Lung (tissue), 12 donors: ENCODE data around the gene LEF1. TPM values are rescaled to one million over a fixed set of nuclear protein-coding genes. Genes with fewer than 3 reads are reported as not detected.

Source experiments
- ATAC-seq: fragments of 200-7000 bp; cut with Tn5 transposase; one replicate; pipeline ENCODE4 v1.9.1; 2020; ENCODE audit warnings: moderate number of reproducible peaks; ENCODE audit not compliant: insufficient read depth, low FRiP score
- DNase-seq, 3 donors: peaks; one replicate each; pipeline ENCODE4 v3.0.0-alpha.2; 2013 to 2017
- H3K27ac ChIP-seq, 2 donors: one replicate each; pipeline ENCODE4 v1.5.1; 2013; ENCODE audit warnings: mild to moderate bottlenecking in 2 of 2, moderate library complexity in 2 of 2, control low read depth in 1 of 2, inconsistent platforms in 1 of 2, low read depth in 1 of 2, low read length in 1 of 2
- H3K27me3 ChIP-seq, 3 donors: one replicate each; pipeline ENCODE4 v1.5.1; 2013; ENCODE audit warnings: low read length in 2 of 3; ENCODE audit not compliant: control insufficient read depth in 3 of 3, insufficient read depth in 3 of 3
- H3K36me3 ChIP-seq, 4 donors: one replicate each; pipeline ENCODE4 v1.5.1; 2013; ENCODE audit warnings: low read length in 4 of 4, mild to moderate bottlenecking in 1 of 4, moderate library complexity in 1 of 4; ENCODE audit not compliant: control insufficient read depth in 4 of 4, insufficient read depth in 4 of 4
- H3K4me1 ChIP-seq, 5 donors: one replicate each; pipeline ENCODE4 v1.5.1; 2013; ENCODE audit warnings: low read length in 5 of 5, mild to moderate bottlenecking in 2 of 5, moderate library complexity in 1 of 5; ENCODE audit not compliant: control insufficient read depth in 5 of 5, insufficient read depth in 5 of 5
- H3K4me3 ChIP-seq: one replicate; pipeline ENCODE4 v1.5.1; 2013; ENCODE audit warnings: mild to moderate bottlenecking, control low read depth, moderate library complexity
- H3K9ac ChIP-seq, 2 donors: one replicate each; pipeline ENCODE4 v1.5.1; 2013; ENCODE audit warnings: low read length in 2 of 2, control low read depth in 1 of 2; ENCODE audit not compliant: insufficient read depth in 1 of 2
- H3K9me3 ChIP-seq, 4 donors: one replicate each; pipeline ENCODE4 v1.5.1; 2013; ENCODE audit warnings: low read length in 3 of 4, mild to moderate bottlenecking in 1 of 4, moderate library complexity in 1 of 4; ENCODE audit not compliant: control insufficient read depth in 4 of 4, insufficient read depth in 3 of 4
- CTCF ChIP-seq: IDR thresholded peaks from 2 replicates; pipeline ENCODE4 v1.5.1; 2012; ENCODE audit warnings: mild to moderate bottlenecking; ENCODE audit errors: control extremely low read depth, extremely low read depth
- WGBS, 2 donors: extraction: QIAGEN DNeasy Blood & Tissue Kit; methylation state at CpG; one replicate each; pipeline ENCODE4 v1.1.7; 2013; 5-methylcytosine and 5-hydroxymethylcytosine counted together
- polyA plus RNA-seq, 2 donors: library from polyadenylated mRNA; stranded (reverse); fragments of 200-250 nt; gene quantifications; one replicate each; pipeline ENCODE4 v1.2.1, GENCODE V29; 2013
- total RNA-seq, 2 donors: library from RNA; depleted of rRNA in 1 of 2; stranded (reverse); fragments of >200 nt in 1 of 2; gene quantifications; one replicate each; pipeline ENCODE4 v1.2.1, GENCODE V29; 2014 to 2021
- donor health status: control.
- donor health status: control.
- donor health status: Bipolar disorder and iron deficiency.
- donor health status: healthy.
- donor health status: DM: yes; HTN: yes; CAD: no.

LEF1 gene
- total and polyA plus RNA-seq, 4 donors, result 2.7 to 25.4 (median 4.0) TPM

- Histone ChIP-seq H3K27me3 (no peaks in the 10 kb centered on the region), H3K4me3 (no peak overlapping the region), H3K9ac (no peak overlapping the region), H3K36me3 (no peaks in the 10 kb centered on the region), H3K9me3 (no peaks in the 10 kb centered on the region), H3K4me1 (peaks cover 0 to 13% (median 2%) of the 10 kb centered on the region in 5 donors), H3K27ac (no peak overlapping the region)
- ATAC-seq (no peak), DNase-seq (no peak)
- TF ChIP-seq CTCF, result no peak
- 92 to 94% methylated on average over 2 of the region's 2 CpGs for WGBS, 2 donors
Measured at GRCh38 chr4:108142870-108143269, 25.9 kb downstream of the LEF1 start.

- H3K27me3 ChIP-seq, result no peaks in the 10 kb centered on the region
- ATAC-seq (no peak), DNase-seq (peak; percentile 25 to 73 (median 54))
- H3K9ac ChIP-seq, result no peak overlapping the region
- 90 to 91% methylated on average over 12 of the region's 12 CpGs for WGBS, 2 donors
- H3K4me3 ChIP-seq, result no peak overlapping the region
- H3K9me3 ChIP-seq, result no peaks in the 10 kb centered on the region
- TF ChIP-seq CTCF, result no peak
- H3K27ac ChIP-seq, result no peak overlapping the region
- peaks cover 0 to 13% (median 2%) of the 10 kb centered on the region in 5 donors for H3K4me1 ChIP-seq
- H3K36me3 ChIP-seq, result no peaks in the 10 kb centered on the region
Measured at GRCh38 chr4:108141213-108141950, 27.4 kb downstream of the LEF1 start.

GRCh38 chr4:108140328-108140727 is 28.4 kb downstream of the LEF1 start:
- Histone ChIP-seq H3K27ac (no peak overlapping the region), H3K27me3 (no peaks in the 10 kb centered on the region), H3K36me3 (no peaks in the 10 kb centered on the region), H3K4me3 (no peak overlapping the region), H3K9ac (no peak overlapping the region), H3K9me3 (no peaks in the 10 kb centered on the region), H3K4me1 (peaks cover 0 to 13% (median 2%) of the 10 kb centered on the region in 5 donors)
- WGBS, 2 donors, result 86 to 90% methylated on average over 7 of the region's 7 CpGs
- DNase-seq (no peak), ATAC-seq (no peak)
- TF ChIP-seq CTCF, result no peak
